Parathyroid adenoma (tissue), 2 donors: ENCODE data around the gene RYR3.

Experiments used
- H2AFZ ChIP-seq: fragments of 300-600 bp; sonication (generic); one replicate; pipeline ENCODE4 v1.7.0; 2017; ENCODE audit warnings: antibody characterized with exemption, mild to moderate bottlenecking
- H3K27ac ChIP-seq: fragments of 300-600 bp; sonication (generic); one replicate; pipeline ENCODE4 v1.7.0; 2017
- H3K27me3 ChIP-seq: fragments of 300-600 bp; sonication (generic); one replicate; pipeline ENCODE4 v1.7.0; 2017; ENCODE audit warnings: low read length; ENCODE audit not compliant: control insufficient read depth, insufficient read depth
- H3K36me3 ChIP-seq: fragments of 300-600 bp; sonication (generic); one replicate; pipeline ENCODE4 v1.7.0; 2017; ENCODE audit warnings: low read length; ENCODE audit not compliant: control insufficient read depth, insufficient read depth
- H3K4me1 ChIP-seq: fragments of 300-600 bp; sonication (generic); one replicate; pipeline ENCODE4 v1.7.0; 2017; ENCODE audit warnings: control low read depth
- H3K4me2 ChIP-seq: fragments of 300-600 bp; sonication (generic); one replicate; pipeline ENCODE4 v1.7.0; 2017; ENCODE audit warnings: low read length
- H3K4me3 ChIP-seq: fragments of 300-600 bp; sonication (generic); one replicate; pipeline ENCODE4 v1.7.0; 2017; ENCODE audit warnings: low read depth, low read length
- H3K79me2 ChIP-seq: fragments of 300-600 bp; sonication (generic); one replicate; pipeline ENCODE4 v1.7.0; 2017; ENCODE audit warnings: control low read depth
- H3K9ac ChIP-seq: fragments of 300-600 bp; sonication (generic); one replicate; pipeline ENCODE4 v1.7.0; 2017; ENCODE audit warnings: mild to moderate bottlenecking
- H3K9me3 ChIP-seq: fragments of 300-600 bp; sonication (generic); one replicate; pipeline ENCODE4 v1.7.0; 2017; ENCODE audit warnings: low read length; ENCODE audit not compliant: control insufficient read depth
- TF ChIP-seq, protein P1 (sequence below): fragments of 300-600 bp; sonication (generic); IDR thresholded peaks from one replicate; pipeline ENCODE4 v1.7.0; 2017; ENCODE audit warnings: antibody characterized with exemption, mild to moderate bottlenecking
- donor health status: primary hyperparathyroidism.

RYR3 gene

DNA sequence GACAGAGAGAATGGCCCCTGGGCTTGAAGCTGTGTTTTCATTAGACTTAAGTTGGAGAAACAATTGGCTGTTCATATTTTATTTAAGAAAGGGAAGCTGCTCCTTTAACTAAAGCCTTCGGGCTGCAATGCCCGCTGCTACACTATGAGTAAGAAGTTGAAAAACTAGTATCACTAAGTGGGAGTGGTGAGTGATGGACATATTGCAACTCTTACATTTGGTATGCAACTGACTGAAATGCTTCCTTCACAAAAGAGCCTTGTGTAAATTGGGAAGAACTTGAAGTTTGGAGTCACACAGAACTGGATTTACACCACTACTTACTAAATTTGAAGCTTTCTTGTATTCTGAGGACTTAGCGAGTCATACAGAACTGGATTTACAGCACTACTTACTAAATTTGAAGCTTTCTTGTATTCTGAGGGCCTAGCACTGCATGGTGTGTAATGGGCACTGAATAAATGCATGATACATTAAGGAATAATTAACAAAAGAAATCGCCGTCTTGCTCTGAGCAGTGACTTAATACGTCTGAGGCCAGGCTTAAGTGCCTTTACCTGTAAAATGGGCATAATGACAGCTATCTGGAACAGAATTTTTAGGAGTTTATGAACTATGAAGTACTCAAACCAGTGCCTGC lies 149.5 kb downstream of the RYR3 start:
- Histone ChIP-seq H3K79me2 (no peaks in the 10 kb centered on the region), H3K27ac (no peak overlapping the region), H2AFZ (no peak overlapping the region), H3K4me2 (no peak overlapping the region), H3K9ac (no peak overlapping the region), H3K4me1 (no peaks in the 10 kb centered on the region), H3K4me3 (no peak overlapping the region), H3K36me3 (no peaks in the 10 kb centered on the region), H3K9me3 (no peaks in the 10 kb centered on the region), H3K27me3 (no peaks in the 10 kb centered on the region)
- TF ChIP-seq, protein P1, sequence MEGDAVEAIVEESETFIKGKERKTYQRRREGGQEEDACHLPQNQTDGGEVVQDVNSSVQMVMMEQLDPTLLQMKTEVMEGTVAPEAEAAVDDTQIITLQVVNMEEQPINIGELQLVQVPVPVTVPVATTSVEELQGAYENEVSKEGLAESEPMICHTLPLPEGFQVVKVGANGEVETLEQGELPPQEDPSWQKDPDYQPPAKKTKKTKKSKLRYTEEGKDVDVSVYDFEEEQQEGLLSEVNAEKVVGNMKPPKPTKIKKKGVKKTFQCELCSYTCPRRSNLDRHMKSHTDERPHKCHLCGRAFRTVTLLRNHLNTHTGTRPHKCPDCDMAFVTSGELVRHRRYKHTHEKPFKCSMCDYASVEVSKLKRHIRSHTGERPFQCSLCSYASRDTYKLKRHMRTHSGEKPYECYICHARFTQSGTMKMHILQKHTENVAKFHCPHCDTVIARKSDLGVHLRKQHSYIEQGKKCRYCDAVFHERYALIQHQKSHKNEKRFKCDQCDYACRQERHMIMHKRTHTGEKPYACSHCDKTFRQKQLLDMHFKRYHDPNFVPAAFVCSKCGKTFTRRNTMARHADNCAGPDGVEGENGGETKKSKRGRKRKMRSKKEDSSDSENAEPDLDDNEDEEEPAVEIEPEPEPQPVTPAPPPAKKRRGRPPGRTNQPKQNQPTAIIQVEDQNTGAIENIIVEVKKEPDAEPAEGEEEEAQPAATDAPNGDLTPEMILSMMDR = no peak

DNA sequence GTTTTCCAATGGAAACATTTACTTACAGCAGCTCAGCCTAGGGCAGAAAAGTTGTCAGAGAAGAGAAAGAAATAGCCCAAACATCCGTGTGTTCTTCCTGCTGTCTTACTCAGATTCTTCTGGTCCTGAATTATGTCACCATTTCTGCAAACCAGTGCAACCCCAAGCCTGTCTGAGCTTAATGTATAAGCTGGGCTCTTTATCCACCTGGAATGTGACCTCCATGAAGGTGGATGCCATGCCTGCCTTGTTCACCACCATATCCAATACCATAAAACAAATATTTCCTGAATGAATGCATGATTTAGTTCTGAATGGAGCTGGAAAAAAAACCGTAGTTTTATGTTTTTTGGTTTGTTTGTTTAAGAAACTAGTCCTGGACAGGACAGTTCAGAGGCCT lies 150.9 kb downstream of the RYR3 start:
- no peaks in the 10 kb centered on the region for H3K36me3 ChIP-seq
- H3K27me3 ChIP-seq = no peaks in the 10 kb centered on the region
- no peaks in the 10 kb centered on the region for H3K4me1 ChIP-seq
- no peak overlapping the region for H3K4me2 ChIP-seq
- no peak overlapping the region for H3K27ac ChIP-seq
- H3K9ac ChIP-seq = no peak overlapping the region
- H3K4me3 ChIP-seq = no peak overlapping the region
- H2AFZ ChIP-seq = no peak overlapping the region
- H3K9me3 ChIP-seq = no peaks in the 10 kb centered on the region
- TF ChIP-seq, protein P1 = no peak
- no peaks in the 10 kb centered on the region for H3K79me2 ChIP-seq

DNA sequence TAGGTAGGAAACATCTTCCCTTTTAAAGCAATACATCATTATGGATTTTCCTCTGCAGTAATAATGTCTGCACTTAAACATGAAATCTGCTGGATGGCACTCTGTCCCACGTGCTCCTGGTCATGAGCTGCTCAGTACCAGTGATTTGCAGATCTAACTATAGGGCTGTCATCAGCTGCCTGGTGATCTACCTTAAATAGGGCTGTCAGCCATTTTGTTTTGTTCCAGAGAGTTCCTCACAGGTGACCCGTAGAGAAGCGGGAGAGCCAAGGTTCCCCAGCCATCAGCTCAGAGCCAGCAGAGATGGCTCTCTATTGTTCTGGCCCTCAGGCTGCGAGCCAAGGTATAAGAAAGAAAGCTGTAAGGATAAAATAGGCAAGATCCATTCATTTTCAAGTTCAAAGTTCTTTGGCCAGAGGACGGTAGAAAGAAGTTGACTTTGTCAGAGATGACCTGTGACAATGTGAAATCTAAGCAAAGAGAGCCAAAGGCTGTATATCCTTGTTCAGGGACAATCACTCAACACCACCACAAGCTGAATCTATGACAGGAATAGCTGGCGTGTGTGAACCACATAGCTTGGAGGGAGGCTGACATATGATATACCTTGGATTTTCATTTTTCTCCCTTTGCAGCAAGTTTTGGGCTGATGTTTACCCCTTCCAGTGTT lies 156.5 kb downstream of the RYR3 start:
- Histone ChIP-seq H3K79me2 (no peaks in the 10 kb centered on the region), H3K9me3 (no peaks in the 10 kb centered on the region), H3K9ac (no peak overlapping the region), H3K4me1 (no peaks in the 10 kb centered on the region), H2AFZ (no peak overlapping the region), H3K36me3 (no peaks in the 10 kb centered on the region), H3K27ac (no peak overlapping the region), H3K4me2 (no peak overlapping the region), H3K4me3 (no peak overlapping the region), H3K27me3 (no peaks in the 10 kb centered on the region)
- TF ChIP-seq, protein P1 = no peak

DNA sequence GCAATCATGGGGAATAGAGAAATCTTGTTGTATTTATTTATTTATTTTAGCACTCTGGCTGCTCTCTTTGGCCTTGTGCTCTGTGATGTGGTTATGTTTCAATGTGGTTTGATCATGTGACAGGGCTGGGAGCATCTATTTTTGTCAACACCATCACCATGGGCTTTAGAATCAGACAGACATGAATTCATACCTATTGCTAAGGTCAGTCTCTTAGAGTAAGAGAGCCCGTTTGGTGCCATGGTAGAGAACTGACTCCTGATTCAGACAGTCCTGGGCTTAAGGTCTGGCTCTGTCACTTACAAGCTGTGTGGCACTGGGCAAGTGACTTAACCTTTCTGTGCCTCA lies 157.0 kb downstream of the RYR3 start:
- TF ChIP-seq, protein P1 = no peak
- no peak overlapping the region for H3K9ac ChIP-seq
- H3K4me3 ChIP-seq = no peak overlapping the region
- H3K36me3 ChIP-seq = no peaks in the 10 kb centered on the region
- H2AFZ ChIP-seq = no peak overlapping the region
- no peaks in the 10 kb centered on the region for H3K79me2 ChIP-seq
- H3K9me3 ChIP-seq = no peaks in the 10 kb centered on the region
- H3K4me2 ChIP-seq = no peak overlapping the region
- H3K4me1 ChIP-seq = no peaks in the 10 kb centered on the region
- H3K27ac ChIP-seq = no peak overlapping the region
- H3K27me3 ChIP-seq = no peaks in the 10 kb centered on the region

DNA sequence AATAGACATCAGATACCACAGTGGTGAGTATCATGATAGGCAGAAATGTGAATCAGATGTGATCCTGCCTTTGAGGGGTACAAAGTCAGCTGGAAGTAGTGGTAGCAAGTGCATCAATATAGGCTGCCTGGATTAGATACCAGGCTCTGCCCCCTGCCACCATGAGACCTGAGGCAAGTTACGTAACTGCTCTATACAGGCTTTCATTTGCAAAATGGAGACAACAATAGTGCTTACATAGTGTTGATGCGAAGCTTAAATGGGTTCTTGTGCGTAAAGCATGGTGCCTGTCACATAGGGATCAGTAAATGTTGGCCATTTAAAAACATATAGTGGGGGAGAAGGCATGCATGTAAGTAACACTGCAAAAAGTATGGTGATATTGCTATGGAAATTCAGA lies 158.0 kb downstream of the RYR3 start:
- no peak overlapping the region for H3K9ac ChIP-seq
- H3K9me3 ChIP-seq = no peaks in the 10 kb centered on the region
- H3K36me3 ChIP-seq = no peaks in the 10 kb centered on the region
- no peak overlapping the region for H3K4me2 ChIP-seq
- no peak overlapping the region for H2AFZ ChIP-seq
- no peaks in the 10 kb centered on the region for H3K27me3 ChIP-seq
- no peak overlapping the region for H3K4me3 ChIP-seq
- H3K79me2 ChIP-seq = no peaks in the 10 kb centered on the region
- no peaks in the 10 kb centered on the region for H3K4me1 ChIP-seq
- TF ChIP-seq, protein P1 = no peak
- no peak overlapping the region for H3K27ac ChIP-seq
